ENCODE results near the gene STMN1.

The STMN1 gene

GRCh38 chr1:25927521-25928265, 21.5 kb upstream of the STMN1 start:
- H4K20me1 ChIP-seq (ENCODE audit: control insufficient read depth, insufficient read depth, low read depth, low read length): no peaks in the 10 kb centered on the region
- H3K9me3 ChIP-seq (ENCODE audit: control insufficient read depth, insufficient read depth, low read length): no peaks in the 10 kb centered on the region
- H3K27ac ChIP-seq (ENCODE audit: low read depth, low read length): no peak overlapping the region
- no peak for TF ChIP-seq EZH2phosphoT487 (IDR thresholded peaks at IDR 0.05; ENCODE audit: borderline replicate concordance, low read length)
- no peak for TF ChIP-seq CTCF (IDR thresholded peaks at IDR 0.05; ENCODE audit: low read depth, low read length, poor library complexity, severe bottlenecking)
- no peaks in the 10 kb centered on the region for H3K79me2 ChIP-seq (ENCODE audit: control insufficient read depth, low read length)
- H3K36me3 ChIP-seq (ENCODE audit: control insufficient read depth, low read length): no peaks in the 10 kb centered on the region
- no peak overlapping the region for H3K4me3 ChIP-seq (ENCODE audit: low read length)
- H3K9me2 ChIP-seq (replicated peaks; ENCODE audit: control insufficient read depth, low read length): no peaks in the 10 kb centered on the region
- H3K27me3 ChIP-seq (ENCODE audit: control insufficient read depth, low read length): peaks cover 28% of the 10 kb centered on the region
- no peaks in the 10 kb centered on the region for H3F3A ChIP-seq (ENCODE audit: control insufficient read depth, insufficient read depth)
- peaks cover 10% of the 10 kb centered on the region; the same call in 1 of the 2 replicates for H3K4me1 ChIP-seq (ENCODE audit: control insufficient read depth, low read length)
- H3K4me2 ChIP-seq (ENCODE audit: low read length): no peak overlapping the region

- Histone ChIP-seq H3K4me3 (ENCODE audit: low read length) (no peak overlapping the region), H3K79me2 (ENCODE audit: control insufficient read depth, low read length) (no peaks in the 10 kb centered on the region), H4K20me1 (ENCODE audit: control insufficient read depth, insufficient read depth, low read depth, low read length) (no peaks in the 10 kb centered on the region), H3K4me2 (ENCODE audit: low read length) (no peak overlapping the region), H3K36me3 (ENCODE audit: control insufficient read depth, low read length) (no peaks in the 10 kb centered on the region), H3K27ac (ENCODE audit: low read depth, low read length) (no peak overlapping the region), H3K9me2 (replicated peaks; ENCODE audit: control insufficient read depth, low read length) (no peaks in the 10 kb centered on the region), H3K9me3 (ENCODE audit: control insufficient read depth, insufficient read depth, low read length) (no peaks in the 10 kb centered on the region), H3K4me1 (ENCODE audit: control insufficient read depth, low read length) (peaks cover 14% of the 10 kb centered on the region; the same call in 1 of the 2 replicates), H3K27me3 (ENCODE audit: control insufficient read depth, low read length) (peaks cover 36% of the 10 kb centered on the region), H3F3A (ENCODE audit: control insufficient read depth, insufficient read depth) (no peaks in the 10 kb centered on the region)
- no peak for TF ChIP-seq EZH2phosphoT487 (IDR thresholded peaks at IDR 0.05; ENCODE audit: borderline replicate concordance, low read length)
- no peak for TF ChIP-seq CTCF (IDR thresholded peaks at IDR 0.05; ENCODE audit: low read depth, low read length, poor library complexity, severe bottlenecking)
Measured at GRCh38 chr1:25926731-25927496, 20.7 kb upstream of the STMN1 start.

- H3K9me3 ChIP-seq (ENCODE audit: control insufficient read depth, insufficient read depth, low read length): no peaks in the 10 kb centered on the region
- no peak overlapping the region for H3K4me3 ChIP-seq (ENCODE audit: low read length)
- peaks cover 13% of the 10 kb centered on the region; the same call in 1 of the 2 replicates for H3K4me1 ChIP-seq (ENCODE audit: control insufficient read depth, low read length)
- H3K79me2 ChIP-seq (ENCODE audit: control insufficient read depth, low read length): no peaks in the 10 kb centered on the region
- H3K27ac ChIP-seq (ENCODE audit: low read depth, low read length): no peak overlapping the region
- H3K36me3 ChIP-seq (ENCODE audit: control insufficient read depth, low read length): no peaks in the 10 kb centered on the region
- H4K20me1 ChIP-seq (ENCODE audit: control insufficient read depth, insufficient read depth, low read depth, low read length): no peaks in the 10 kb centered on the region
- TF ChIP-seq CTCF (IDR thresholded peaks at IDR 0.05; ENCODE audit: low read depth, low read length, poor library complexity, severe bottlenecking): no peak
- no peak for TF ChIP-seq EZH2phosphoT487 (IDR thresholded peaks at IDR 0.05; ENCODE audit: borderline replicate concordance, low read length)
- H3K4me2 ChIP-seq (ENCODE audit: low read length): no peak overlapping the region
- no peaks in the 10 kb centered on the region for H3K9me2 ChIP-seq (replicated peaks; ENCODE audit: control insufficient read depth, low read length)
- H3F3A ChIP-seq (ENCODE audit: control insufficient read depth, insufficient read depth): no peaks in the 10 kb centered on the region
- peaks cover 38% of the 10 kb centered on the region for H3K27me3 ChIP-seq (ENCODE audit: control insufficient read depth, low read length)
Measured at GRCh38 chr1:25924454-25924853, 18.2 kb upstream of the STMN1 start.
